NCI-H524 treated with DMSO at 0.1 percent for 48 hours (cell line): Measurements from ENCODE around the gene VPS4B.
"Not testable (repeated sequence)": the region's sequence is repeated elsewhere in the genome, so short reads cannot be mapped to it uniquely, and the experiment has no call there.

Source experiments
- DNase-seq: peaks from one replicate; lab custom pipeline; 2025; lab: John Stamatoyannopoulos, UW

VPS4B gene

DNA sequence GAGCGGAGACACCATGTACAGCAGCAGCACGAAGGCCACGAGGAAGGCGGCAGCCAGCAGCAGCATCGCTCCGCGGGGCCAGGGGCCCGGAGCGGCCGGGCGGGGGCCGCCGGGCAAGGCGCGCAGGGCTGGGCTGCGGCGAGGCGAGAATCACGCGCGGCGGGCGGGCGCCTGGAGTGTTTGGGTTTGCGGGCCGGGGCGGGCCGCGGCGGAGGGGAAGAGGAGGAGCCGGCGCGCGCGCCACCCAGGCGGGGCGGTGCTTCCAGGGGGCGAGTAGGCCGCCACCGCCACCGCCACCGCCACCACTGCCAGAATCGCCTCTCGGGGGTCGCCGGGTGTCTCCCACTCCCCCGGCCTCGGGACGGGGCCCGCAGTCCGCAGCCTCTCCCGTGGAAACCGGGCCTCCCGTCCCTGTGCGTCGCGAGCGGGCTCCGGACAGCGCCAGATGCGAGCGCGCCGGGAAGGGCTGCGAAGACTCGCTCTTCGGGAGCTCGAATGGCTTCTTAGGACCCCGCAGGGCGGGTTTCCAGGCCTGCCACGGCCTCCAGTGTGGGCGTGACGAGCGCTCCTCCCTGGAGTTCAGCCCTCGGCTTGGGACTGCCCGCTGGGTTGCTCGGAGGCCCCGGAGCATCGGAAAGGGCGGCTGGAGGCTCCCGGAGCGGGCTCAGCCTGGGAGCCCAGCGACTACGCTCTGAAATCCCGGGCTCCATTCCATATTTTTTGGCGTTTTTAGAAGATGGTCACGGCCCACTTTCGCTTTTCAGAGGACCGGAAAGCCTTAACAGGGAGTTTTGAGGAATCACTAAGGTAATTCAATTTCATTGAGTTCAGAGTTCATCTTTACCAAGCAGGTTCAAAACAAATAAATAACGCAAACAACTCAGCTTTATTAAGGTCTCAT is 55.0 kb downstream of the VPS4B start, which contains the start of gene KDSR:
TSS of gene KDSR (minus strand) at position 154 of the 901 bp plus-strand sequence. CDS start at position 66, 88 bp downstream.
- DNase-seq = peak; percentile 87

DNA sequence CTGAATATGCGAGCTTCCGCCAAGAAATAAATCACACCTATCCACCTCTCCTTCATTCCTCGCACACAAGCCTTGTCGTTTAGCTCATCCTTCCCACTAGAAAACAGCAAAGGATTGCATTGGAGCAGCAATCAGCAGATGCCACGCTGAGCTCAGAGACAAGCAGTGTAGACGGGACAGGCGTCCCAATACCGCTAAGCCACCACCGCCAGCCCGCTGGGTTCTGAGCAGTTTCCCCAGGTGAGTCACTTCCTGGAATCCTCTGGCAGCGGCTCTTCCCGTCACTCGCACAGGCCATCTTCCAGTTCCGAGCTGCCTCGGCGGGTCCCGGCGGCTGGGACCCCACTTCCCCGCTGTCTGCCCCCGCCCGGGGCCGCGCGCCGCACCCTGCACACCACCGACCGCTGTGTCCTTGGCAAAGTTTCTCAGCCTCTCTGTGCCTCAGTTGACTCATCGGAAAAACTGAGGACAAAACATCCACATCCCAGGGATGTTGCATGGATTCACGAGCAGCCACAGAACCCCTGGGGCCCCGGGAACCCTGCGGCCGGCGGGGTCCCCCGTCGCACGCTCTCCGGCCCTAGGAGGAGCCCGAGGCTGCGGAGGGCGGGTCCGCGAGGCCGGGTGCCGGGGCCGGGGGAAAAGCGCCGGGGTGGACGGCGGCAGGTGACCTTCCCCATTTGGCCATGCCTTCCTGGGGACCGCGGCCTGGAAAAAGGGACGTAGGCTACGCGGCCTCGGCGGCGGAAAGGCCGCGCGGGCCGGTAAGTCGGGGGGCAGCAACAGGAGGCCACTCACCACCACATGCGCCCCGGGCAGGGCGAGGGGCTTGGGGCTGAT is 55.8 kb downstream of the VPS4B start:
- DNase-seq = no peak

DNA sequence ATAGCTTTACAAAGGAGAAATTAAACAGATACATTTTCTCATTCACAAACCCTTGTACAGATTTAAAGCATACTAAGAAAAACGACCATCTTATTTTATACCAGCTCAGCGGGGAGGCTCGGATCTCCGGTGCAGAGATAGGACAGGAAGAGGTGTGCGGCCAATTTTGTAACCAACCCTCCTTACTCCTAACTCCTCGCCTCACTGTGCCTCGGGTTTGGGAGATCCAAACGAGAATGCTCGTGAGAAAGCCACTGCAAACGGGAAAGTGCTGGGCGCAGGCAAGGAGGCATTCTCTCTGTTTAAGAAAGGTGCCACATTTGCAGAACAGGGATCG is 56.4 kb downstream of the VPS4B start:
- no peak for DNase-seq

DNA sequence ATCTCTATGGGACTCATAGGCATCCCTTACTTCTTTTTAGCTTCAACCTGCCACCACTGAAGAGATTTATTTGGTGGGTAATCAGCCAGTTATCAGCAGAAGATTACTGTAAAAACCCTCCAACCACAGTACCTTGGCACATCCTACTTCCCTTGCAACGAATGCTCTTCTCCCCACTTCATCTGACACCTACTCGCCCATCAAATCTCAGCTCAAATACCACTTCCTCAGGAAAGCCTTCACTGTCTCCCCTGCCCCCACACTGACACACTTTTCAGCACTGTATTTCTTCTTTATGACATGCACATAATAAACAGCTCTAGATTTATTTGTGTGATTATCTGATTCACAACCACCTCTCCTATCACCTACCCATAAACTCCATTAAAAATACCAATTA is 58.3 kb downstream of the VPS4B start:
- DNase-seq = no peak

DNA sequence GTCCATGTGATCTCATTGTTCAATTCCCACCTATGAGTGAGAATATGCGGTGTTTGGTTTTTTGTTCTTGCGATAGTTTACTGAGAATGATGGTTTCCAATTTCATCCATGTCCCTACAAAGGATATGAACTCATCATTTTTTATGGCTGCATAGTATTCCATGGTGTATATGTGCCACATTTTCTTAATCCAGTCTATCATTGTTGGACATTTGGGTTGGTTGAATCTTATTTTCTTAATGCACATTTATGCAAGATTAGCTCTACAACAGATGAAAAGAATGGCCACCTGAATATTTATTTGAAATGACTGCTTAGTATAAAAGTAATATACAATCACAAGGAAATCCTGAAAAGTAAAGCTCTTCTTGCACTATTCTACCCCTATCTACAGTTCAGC is 58.9 kb downstream of the VPS4B start:
- not testable (repeated sequence) for DNase-seq

DNA sequence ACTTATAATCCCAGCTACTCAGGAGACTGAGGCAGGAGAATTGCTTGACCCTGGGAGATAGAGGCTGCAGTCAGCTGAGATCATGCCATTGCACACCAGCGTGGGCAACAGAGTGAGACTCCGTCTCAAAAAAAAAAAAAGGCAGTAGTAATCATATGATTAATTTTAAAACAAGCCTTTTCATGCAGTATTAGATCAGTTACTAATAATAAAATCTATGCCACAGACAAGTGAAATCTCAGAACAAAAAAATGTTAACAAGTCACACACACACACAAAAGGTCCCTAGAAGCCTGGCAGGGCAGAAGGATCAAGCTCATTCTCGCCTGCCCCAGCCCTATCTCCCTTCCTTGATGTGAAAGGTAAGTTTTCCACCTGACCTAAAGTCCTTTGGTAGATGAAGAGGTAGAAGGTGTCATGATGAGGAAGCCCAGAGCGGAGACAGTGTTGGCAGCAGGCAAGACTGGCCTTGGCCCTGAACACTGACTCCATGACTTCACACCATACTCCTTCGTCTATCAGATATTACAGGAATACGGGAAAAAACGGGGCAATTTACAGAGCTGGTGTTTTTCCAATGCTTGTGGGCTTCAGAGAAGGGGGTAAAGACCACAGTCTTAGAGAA is 65.9 kb downstream of the VPS4B start:
- DNase-seq = no peak

DNA sequence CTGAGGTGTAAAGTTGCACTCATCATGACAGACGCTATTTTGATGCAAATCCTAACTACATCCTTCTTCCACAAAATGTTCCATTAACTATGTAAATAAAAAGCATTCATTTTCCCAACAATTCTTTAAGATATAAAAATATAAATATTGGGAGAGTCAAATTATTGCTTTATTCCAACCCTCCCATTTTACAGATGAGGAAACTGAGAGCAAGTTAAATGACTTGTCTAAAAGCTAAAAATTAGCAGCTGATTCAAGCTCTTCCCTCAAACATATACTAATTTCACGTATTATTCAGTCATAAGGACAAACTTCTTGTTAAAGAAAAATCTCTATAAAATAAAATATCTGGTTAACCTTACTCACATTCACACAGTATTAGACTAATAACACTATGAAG is 72.0 kb downstream of the VPS4B start:
- DNase-seq = no peak

DNA sequence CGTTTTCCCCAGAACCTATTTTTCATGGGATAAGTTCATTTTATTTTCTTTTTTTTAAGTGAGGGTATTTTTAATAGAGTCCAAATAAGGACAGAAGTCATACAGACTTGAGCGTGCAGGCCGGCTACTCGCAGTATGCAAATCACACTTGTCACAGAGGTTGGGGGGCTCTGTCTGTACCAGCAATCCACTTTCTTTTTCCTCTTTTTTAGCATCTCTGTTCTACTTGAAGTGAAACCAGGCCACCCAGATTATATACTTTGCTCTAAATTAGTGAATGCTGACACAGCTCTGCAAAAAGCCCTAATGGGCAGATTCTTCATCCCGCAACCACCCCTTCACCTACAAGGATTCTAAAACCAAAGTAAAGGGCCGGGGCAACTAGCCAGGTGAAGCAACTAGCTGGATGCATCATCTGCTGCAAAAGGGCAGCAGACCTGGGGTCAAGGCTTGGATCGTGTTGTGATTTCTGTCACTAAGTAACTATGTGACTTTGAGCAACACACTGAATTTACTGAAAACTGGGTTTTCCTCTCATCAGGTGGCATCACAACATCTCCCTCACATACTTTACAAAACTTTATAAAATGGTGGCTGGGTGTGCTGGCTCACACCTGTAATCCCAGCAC is 73.7 kb downstream of the VPS4B start:
- no peak for DNase-seq

DNA sequence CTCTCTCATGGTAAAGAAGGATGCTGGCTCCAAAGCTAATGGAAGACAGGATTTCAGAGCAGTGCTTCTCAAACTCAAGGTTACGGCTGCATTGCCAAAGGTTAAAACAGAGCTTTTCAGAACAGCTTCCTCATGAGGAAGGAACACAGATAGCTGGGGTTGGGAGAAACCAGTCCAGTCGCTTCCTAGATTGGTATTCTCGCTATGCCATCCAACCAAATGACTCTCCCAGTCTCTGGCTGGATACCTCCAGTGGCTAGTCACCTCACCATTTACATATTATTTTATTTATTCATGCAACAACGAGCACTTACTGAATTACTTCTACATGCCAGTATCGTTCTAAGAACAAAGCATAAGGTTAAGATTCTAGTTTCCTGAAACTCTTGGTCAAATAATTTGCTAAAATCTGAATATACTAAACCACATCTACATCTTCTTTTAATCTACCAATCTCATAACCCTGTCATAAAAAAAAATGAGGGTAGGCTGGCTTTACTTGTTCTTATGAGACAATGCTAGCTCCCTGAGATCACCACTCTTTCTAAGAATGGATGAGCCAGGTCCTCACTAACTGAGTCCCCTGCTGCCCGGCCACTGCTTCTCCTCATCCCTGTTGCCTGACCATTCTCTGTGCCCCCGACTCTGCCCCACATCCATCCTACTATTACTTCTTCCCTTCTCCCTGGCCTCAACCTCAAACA is 75.6 kb downstream of the VPS4B start:
- DNase-seq = no peak

DNA sequence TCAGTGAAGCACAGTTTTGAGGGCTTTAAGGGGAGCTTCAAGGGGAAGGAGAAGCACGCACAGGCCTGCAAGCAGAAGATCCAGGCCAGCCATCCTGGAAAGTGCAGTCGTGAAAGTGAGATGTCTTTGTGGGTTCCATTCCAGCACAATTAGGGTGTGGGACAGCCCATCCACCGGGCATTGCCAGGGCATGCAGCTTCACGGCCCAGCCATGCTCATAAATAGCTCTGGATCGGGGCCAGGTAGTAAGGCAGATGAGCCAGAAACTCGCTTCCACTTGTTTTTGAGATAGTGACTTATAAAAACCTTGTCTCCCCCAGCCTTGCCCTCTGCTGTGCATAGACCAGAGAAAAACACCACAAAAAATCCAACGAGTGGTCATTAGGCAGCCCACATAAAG is 76.2 kb downstream of the VPS4B start:
- no peak for DNase-seq

DNA sequence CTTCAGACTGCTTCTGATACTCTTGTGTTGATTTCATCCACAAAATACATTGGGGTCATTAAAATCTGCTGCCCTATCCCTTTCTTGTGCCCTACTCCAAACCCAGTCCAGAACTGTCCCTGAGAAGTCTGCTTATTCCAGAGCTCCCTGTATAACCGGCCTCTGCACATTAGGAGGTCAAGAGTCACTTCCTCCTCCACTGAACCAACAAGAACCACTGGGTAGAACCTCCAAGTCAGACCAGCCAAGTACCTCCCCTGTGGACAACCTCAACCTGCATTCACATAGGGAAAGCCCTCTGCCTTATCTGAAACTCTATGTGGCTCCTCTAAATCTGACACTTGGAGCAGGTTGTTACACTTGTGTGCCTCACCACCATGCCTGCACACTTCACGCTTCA is 77.4 kb downstream of the VPS4B start:
- DNase-seq = no peak

DNA sequence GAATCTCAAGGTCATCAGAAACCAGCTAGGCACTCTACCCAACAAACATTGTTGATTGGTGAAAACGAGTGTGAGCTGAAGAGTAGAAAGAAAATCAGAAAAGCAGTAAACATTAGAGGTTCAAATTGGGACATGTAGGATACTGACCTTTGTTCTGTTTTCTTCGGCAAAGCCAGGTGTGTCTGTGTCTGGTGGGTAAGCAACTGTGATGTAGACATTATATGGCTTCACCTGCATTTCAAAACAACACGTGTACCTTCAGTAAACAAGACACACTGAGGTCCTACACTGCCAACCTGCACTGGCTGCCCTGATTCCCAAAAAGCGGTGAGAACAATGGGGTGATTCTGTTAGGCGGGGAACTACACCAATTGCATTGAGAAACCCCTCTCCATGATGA is 78.0 kb downstream of the VPS4B start:
- no peak for DNase-seq

DNA sequence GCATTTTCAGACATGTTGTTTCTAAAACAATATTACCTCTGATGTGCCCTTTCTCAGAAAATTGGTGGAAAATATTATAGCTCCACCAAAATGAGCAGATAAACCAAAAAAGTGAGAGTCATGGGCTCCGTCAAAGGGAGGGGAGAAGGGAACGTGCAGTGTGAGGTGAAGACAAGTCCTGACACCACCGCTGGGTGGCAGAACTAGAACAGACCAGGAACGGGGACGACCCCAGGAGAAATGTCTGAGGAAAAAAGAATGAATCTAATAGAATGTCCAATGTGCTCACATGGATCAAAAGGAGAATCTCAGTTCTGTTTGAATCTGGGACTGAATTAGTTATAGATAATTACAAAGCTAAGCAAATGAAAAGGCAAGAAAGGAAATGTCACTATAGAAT is 80.1 kb downstream of the VPS4B start:
- DNase-seq = no peak

DNA sequence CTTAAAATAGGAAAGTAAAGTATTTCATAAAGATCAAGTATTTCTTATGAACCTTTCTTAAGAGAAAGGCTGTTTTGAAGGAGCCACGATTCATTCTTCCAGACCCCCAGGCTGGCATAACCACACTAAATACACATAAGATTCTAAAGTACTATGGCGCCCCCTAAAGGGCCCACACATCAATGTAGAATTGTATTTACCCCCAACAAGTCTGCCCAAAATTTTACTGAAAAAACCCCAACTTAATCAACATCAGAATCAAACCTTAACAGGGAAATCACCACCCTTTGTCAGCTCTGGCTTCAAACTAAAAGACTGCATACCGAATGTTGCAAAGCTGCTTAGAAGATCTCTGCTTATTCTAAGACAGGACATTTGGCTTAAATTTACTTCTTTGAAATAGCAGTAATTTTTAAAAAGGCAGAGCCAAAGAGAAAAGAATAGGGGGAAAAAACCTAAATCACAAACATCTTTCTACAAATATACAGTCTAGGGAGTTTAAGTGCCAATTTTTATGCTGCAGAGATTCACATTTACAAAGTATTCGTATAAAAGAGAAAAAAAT is 82.3 kb downstream of the VPS4B start:
- no peak for DNase-seq
